Mesenchymal stem cell (in vitro differentiated cells and primary cell): Measurements from ENCODE around the gene PEMT.
A peak's percentile ranks its signal among the peaks of the same experiment; 100 is the strongest.

Experiments
- DNase-seq: peaks from one replicate; pipeline ENCODE4 v3.0.0-alpha.2; 2013
- H2AFZ ChIP-seq: one replicate; pipeline ENCODE4 v1.6.1; 2013; ENCODE audit warnings: low read depth, mild to moderate bottlenecking, control low read depth, inconsistent platforms, low read length, moderate library complexity
- H2AK5ac ChIP-seq: 2 replicates; pipeline ENCODE4 v1.6.1; 2013; ENCODE audit warnings: low read length, moderate library complexity, mild to moderate bottlenecking, inconsistent platforms; ENCODE audit not compliant: severe bottlenecking
- H2BK120ac ChIP-seq: one replicate; pipeline ENCODE4 v1.6.1; 2013; ENCODE audit warnings: low read depth, mild to moderate bottlenecking, inconsistent platforms, low read length, moderate library complexity
- H2BK12ac ChIP-seq, 2 experiments: one replicate each; pipeline ENCODE4 v1.6.1; 2013; ENCODE audit warnings: inconsistent platforms in 2 of 2, low read length in 2 of 2, mild to moderate bottlenecking in 2 of 2, moderate library complexity in 2 of 2, control low read depth in 1 of 2
- H2BK15ac ChIP-seq: one replicate; pipeline ENCODE4 v1.6.1; 2013; ENCODE audit warnings: mild to moderate bottlenecking, low read depth, inconsistent platforms; ENCODE audit not compliant: poor library complexity, severe bottlenecking
- H2BK5ac ChIP-seq: 2 replicates; pipeline ENCODE4 v1.6.1; 2013; ENCODE audit warnings: low read depth, mild to moderate bottlenecking, low read length, control low read depth, inconsistent platforms; ENCODE audit not compliant: poor library complexity, severe bottlenecking
- H3K14ac ChIP-seq, 2 experiments: one replicate each; pipeline ENCODE4 v1.6.1; 2013; ENCODE audit warnings: inconsistent platforms in 2 of 2, low read length in 2 of 2, control low read depth in 1 of 2, mild to moderate bottlenecking in 1 of 2, moderate library complexity in 1 of 2
- H3K18ac ChIP-seq, 2 experiments: one replicate each; pipeline ENCODE4 v1.6.1; 2013; ENCODE audit warnings: inconsistent platforms in 2 of 2, low read length in 2 of 2, control low read depth in 1 of 2, low read depth in 1 of 2, mild to moderate bottlenecking in 1 of 2
- H3K23ac ChIP-seq, 2 experiments: one replicate each; pipeline ENCODE4 v1.6.1; 2013; ENCODE audit warnings: inconsistent platforms in 2 of 2, low read length in 2 of 2, mild to moderate bottlenecking in 2 of 2, moderate library complexity in 2 of 2, control low read depth in 1 of 2
- H3K27ac ChIP-seq: 2 replicates; pipeline ENCODE4 v1.5.1; 2013; ENCODE audit warnings: mild to moderate bottlenecking, moderate library complexity, low read length, control low read depth, inconsistent platforms; ENCODE audit not compliant: poor library complexity, severe bottlenecking
- H3K27me3 ChIP-seq, 2 experiments: 2 replicates each; pipeline versions ENCODE4 v1.6.1 to v1.7.0; 2013; ENCODE audit warnings: low read length in 2 of 2, mild to moderate bottlenecking in 2 of 2, moderate library complexity in 2 of 2, control low read depth in 1 of 2, inconsistent platforms in 1 of 2; ENCODE audit not compliant: control insufficient read depth in 1 of 2, insufficient read depth in 1 of 2
- H3K36me3 ChIP-seq, 2 experiments: 2 replicates each; pipeline versions ENCODE4 v1.6.1 to v1.7.0; 2013; ENCODE audit warnings: low read length in 2 of 2, control low read depth in 1 of 2, inconsistent platforms in 1 of 2, low read depth in 1 of 2, mild to moderate bottlenecking in 1 of 2; ENCODE audit not compliant: insufficient read depth in 2 of 2, control insufficient read depth in 1 of 2
- H3K4ac ChIP-seq, 2 experiments: one replicate each; pipeline ENCODE4 v1.6.1; 2013; ENCODE audit warnings: inconsistent platforms in 2 of 2, low read length in 2 of 2, mild to moderate bottlenecking in 2 of 2, moderate library complexity in 2 of 2, control low read depth in 1 of 2, low read depth in 1 of 2
- H3K4me1 ChIP-seq: 2 replicates; pipeline ENCODE4 v1.6.1; 2013; ENCODE audit warnings: low read depth, low read length, control low read depth; ENCODE audit not compliant: control insufficient read depth, insufficient read depth
- H3K4me2 ChIP-seq: 2 replicates; pipeline ENCODE4 v1.6.1; 2013; ENCODE audit warnings: low read length, mild to moderate bottlenecking, inconsistent platforms; ENCODE audit not compliant: poor library complexity, severe bottlenecking
- H3K4me3 ChIP-seq, 2 experiments: 2 replicates each; pipeline versions ENCODE4 v1.5.1 to v1.7.0; 2013; ENCODE audit warnings: low read length in 2 of 2, mild to moderate bottlenecking in 2 of 2, control low read depth in 1 of 2, low read depth in 1 of 2; ENCODE audit not compliant: insufficient read depth in 1 of 2
- H3K79me1 ChIP-seq: replicated peaks from 2 replicates; pipeline ENCODE4 v1.6.1; 2013; ENCODE audit warnings: mild to moderate bottlenecking, control low read depth, low read length, inconsistent platforms; ENCODE audit not compliant: poor library complexity, severe bottlenecking
- H3K9ac ChIP-seq: 2 replicates; pipeline ENCODE4 v1.7.0; 2013; ENCODE audit warnings: mild to moderate bottlenecking, low read length, moderate library complexity
- H3K9me3 ChIP-seq: 2 replicates; pipeline ENCODE4 v1.7.0; 2013; ENCODE audit warnings: mild to moderate bottlenecking, low read length; ENCODE audit not compliant: control insufficient read depth
- H4K8ac ChIP-seq: one replicate; pipeline ENCODE4 v1.6.1; 2013; ENCODE audit warnings: inconsistent platforms, mild to moderate bottlenecking, low read length, moderate library complexity
- H4K91ac ChIP-seq: one replicate; pipeline ENCODE4 v1.6.1; 2013; ENCODE audit warnings: mild to moderate bottlenecking, low read length, inconsistent platforms
- WGBS: methylation state at CpG from one replicate; pipeline ENCODE4 v1.1.7; 2013; ENCODE audit warnings: mixed read lengths; 5-methylcytosine and 5-hydroxymethylcytosine counted together

Gene PEMT

GRCh38 chr17:17545984-17546383 is 45.5 kb downstream of the PEMT start:
- H2BK15ac ChIP-seq, result no peak overlapping the region
- 95% methylated on average over 7 of the region's 7 CpGs for WGBS

GRCh38 chr17:17545031-17545820 is 46.3 kb downstream of the PEMT start:
- WGBS, result 93% methylated on average over 17 of the region's 20 CpGs
- H2BK5ac ChIP-seq, result no peak overlapping the region

More at GRCh38 chr17:17545984-17546383, 45.5 kb downstream of the PEMT start:
- Histone ChIP-seq H2BK5ac (no peak overlapping the region), H3K23ac (no peak overlapping the region), H2AFZ (no peak overlapping the region), H2AK5ac (no peak overlapping the region), H3K4me3 (no peak overlapping the region), H2BK120ac (no peak overlapping the region), H3K18ac (no peak overlapping the region), H3K4ac (no peak overlapping the region), H3K9ac (no peak overlapping the region), H3K27me3 (no peaks in the 10 kb centered on the region), H2BK12ac (no peak overlapping the region), H3K79me1 (peaks cover 3% of the 10 kb centered on the region), H4K91ac (no peak overlapping the region), H3K14ac (no peak overlapping the region), H3K4me1 (peaks cover 10% of the 10 kb centered on the region), H3K9me3 (no peaks in the 10 kb centered on the region), H3K4me2 (no peak overlapping the region), H3K36me3 (peaks cover 0 to 6% of the 10 kb centered on the region in 2 experiments), H4K8ac (no peak overlapping the region), H3K27ac (no peak overlapping the region)
- DNase-seq, result no peak

GRCh38 chr17:17542906-17543635 is 48.4 kb downstream of the PEMT start:
- Histone ChIP-seq H3K23ac (no peak overlapping the region), H2AFZ (no peak overlapping the region), H3K9ac (no peak overlapping the region), H3K79me1 (no peaks in the 10 kb centered on the region), H2AK5ac (no peak overlapping the region), H2BK12ac (no peak overlapping the region), H3K36me3 (peaks cover 0 to 2% of the 10 kb centered on the region in 2 experiments), H4K8ac (no peak overlapping the region), H3K4me2 (no peak overlapping the region), H4K91ac (no peak overlapping the region), H2BK15ac (no peak overlapping the region), H3K9me3 (no peaks in the 10 kb centered on the region), H3K27ac (no peak overlapping the region), H3K14ac (no peak overlapping the region), H2BK5ac (no peak overlapping the region), H3K27me3 (no peaks in the 10 kb centered on the region), H2BK120ac (no peak overlapping the region), H3K4ac (no peak overlapping the region), H3K18ac (no peak overlapping the region), H3K4me1 (peaks cover 10% of the 10 kb centered on the region), H3K4me3 (no peak overlapping the region)
- DNase-seq, result no peak
- 93% methylated on average over 22 of the region's 22 CpGs for WGBS

More at GRCh38 chr17:17545031-17545820, 46.3 kb downstream of the PEMT start:
- Histone ChIP-seq H4K91ac (no peak overlapping the region), H4K8ac (no peak overlapping the region), H3K4ac (no peak overlapping the region), H3K14ac (no peak overlapping the region), H3K79me1 (peaks cover 3% of the 10 kb centered on the region), H3K4me1 (peaks cover 10% of the 10 kb centered on the region), H3K27me3 (no peaks in the 10 kb centered on the region), H3K27ac (no peak overlapping the region), H2BK120ac (no peak overlapping the region), H3K9ac (no peak overlapping the region), H3K9me3 (no peaks in the 10 kb centered on the region), H3K23ac (no peak overlapping the region), H2BK15ac (no peak overlapping the region), H3K36me3 (peaks cover 0 to 6% of the 10 kb centered on the region in 2 experiments), H2AFZ (no peak overlapping the region), H3K4me3 (peak overlapping the region in 1 of 2 experiments; percentile 27), H2BK12ac (no peak overlapping the region), H3K4me2 (no peak overlapping the region), H3K18ac (no peak overlapping the region), H2AK5ac (no peak overlapping the region)
- no peak for DNase-seq

- no peak overlapping the region for H3K14ac ChIP-seq
- no peak overlapping the region for H3K18ac ChIP-seq
- no peak overlapping the region for H3K27ac ChIP-seq
- H3K4me1 ChIP-seq, result peaks cover 18% of the 10 kb centered on the region
- no peak overlapping the region for H2BK12ac ChIP-seq
- no peak overlapping the region for H4K91ac ChIP-seq
- H3K4me2 ChIP-seq, result no peak overlapping the region
- H3K79me1 ChIP-seq, result no peaks in the 10 kb centered on the region
- no peak overlapping the region for H2BK15ac ChIP-seq
- no peak overlapping the region for H2BK120ac ChIP-seq
- no peak overlapping the region for H2AK5ac ChIP-seq
- no peak overlapping the region for H3K4ac ChIP-seq
- H3K27me3 ChIP-seq, result no peaks in the 10 kb centered on the region
- H3K9me3 ChIP-seq, result no peaks in the 10 kb centered on the region
- no peak for DNase-seq
- H2BK5ac ChIP-seq, result no peak overlapping the region
- H2AFZ ChIP-seq, result no peak overlapping the region
- H3K23ac ChIP-seq, result no peak overlapping the region
- H3K4me3 ChIP-seq, result no peak overlapping the region
- peaks cover 0 to 1% of the 10 kb centered on the region in 2 experiments for H3K36me3 ChIP-seq
- H4K8ac ChIP-seq, result no peak overlapping the region
- no peak overlapping the region for H3K9ac ChIP-seq
- 88% methylated on average over 5 of the region's 5 CpGs for WGBS
Measured at GRCh38 chr17:17541640-17542001, 49.9 kb downstream of the PEMT start.
